HG03095 (cell line): ENCODE results near the gene MYLK3.

Source experiments
- ATAC-seq: cut with Tn5 transposase; IDR thresholded peaks from one replicate; pipeline ENCODE4 v1.9.1; 2021; ENCODE audit warnings: moderate library complexity; ENCODE audit not compliant: unreplicated experiment

The MYLK3 gene

DNA sequence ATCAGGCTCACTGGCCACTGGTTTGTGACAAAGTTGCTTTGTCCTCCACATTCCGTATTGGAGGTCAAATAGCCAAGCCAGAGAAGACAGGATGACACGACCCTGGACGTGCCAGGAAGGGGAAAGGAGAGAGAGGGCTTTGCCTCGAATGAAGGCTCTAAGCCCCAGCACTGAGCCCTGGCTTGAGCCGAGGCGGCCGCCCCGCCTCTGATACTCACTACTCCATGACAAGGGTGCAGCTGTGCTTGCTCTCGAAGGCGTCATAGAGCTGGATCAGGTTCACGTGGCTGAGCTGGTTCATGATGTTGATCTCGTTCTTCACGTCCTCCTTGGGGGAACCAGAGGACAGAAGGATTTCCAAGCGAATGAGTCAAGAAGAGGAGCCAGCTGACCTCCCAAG is 19.3 kb downstream of the MYLK3 start:
- ATAC-seq = no peak

DNA sequence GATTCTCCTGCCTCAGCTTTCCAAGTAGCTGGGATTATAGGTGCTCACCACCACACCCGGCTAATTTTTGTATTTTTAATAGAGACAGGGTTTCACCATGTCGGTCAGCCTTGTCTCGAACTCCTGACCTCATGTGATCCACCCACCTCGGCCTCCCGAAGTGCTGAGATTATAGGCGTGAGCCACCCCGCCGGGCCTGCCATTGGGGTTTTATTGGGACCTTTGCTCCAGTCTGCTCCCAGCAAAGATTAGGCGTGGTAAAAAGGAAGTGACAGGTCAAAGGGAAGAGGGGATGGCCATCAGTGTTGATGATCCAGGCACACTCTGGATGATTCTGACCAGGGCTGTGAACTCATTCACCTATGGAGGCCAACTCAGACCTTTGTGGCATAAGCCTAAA is 20.5 kb downstream of the MYLK3 start:
- no peak for ATAC-seq

DNA sequence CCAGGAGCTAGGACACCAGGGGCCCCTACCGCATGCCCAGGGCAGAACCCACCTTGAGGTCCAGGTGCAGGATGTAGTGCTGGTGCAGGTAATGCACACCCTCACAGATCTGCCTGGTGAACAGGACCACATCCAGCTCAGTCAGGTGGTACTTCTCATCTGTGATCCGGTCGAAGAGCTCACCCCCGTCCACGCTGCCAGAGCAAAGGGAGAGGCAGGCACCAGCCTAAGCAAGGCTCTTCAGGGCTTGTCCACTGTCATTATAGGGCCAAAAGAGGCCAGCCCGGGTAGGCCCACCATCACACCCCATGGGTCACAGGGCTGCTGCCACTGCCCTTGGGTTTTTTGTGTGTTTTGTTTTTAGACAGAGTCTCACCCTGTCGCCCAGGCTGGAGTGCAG is 21.0 kb downstream of the MYLK3 start:
- ATAC-seq = no peak

DNA sequence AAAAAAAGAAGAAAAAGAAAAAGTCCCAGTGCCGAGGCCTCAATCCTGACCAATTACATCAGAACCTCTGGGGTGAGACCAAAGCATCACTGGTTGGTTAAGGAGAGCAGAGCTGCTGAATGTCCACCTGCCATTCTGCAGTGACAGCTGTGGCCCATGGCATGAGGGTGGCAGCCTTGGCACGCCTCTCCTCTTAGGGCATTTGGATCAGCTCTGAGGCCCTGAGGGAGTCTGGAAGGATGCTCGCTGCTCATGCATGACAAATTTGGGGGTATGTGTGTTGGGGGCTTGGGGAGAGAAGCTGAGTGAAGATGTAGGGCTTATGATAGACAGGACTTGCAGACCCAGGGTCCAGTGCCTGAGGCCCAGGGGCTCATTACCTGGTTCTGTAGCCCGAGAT is 26.3 kb downstream of the MYLK3 start:
- ATAC-seq = no peak

DNA sequence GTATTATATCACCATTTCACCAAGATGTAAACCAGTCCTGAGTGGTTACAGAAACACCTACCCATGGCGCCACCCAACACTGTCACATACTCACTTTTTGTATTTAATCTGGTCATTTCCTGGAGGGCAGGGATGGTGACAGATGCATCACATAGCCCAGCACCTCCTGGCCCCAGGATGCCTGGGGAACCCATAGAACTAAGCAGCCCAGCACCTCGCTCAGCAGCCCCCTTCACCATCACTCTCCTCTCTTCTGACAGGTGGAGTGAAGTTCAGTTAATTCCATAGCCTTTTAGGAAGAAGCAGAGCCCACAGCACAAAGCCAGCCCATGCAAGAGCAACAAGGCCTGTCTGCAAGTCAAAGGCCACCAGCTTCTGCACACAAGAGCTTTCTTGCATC is 27.5 kb downstream of the MYLK3 start:
- ATAC-seq = no peak

DNA sequence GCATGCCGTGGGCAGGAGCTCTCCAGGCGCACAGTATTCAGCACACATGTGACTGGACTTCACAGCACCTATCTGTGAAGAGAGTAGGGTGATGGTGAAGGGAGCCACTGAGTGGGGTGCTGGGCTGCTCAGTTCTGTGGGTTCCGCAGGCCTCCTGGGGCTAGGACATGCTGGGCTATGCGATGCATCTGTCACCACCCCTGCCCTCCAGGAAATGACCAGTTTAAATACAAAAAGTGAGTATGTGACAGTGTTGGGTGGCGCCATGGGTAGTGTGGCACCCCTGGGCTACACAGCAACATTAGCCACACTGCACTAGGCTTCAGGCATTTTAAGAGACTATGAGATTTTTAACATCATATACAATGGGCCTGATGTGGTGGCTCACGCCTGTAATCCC is 28.6 kb downstream of the MYLK3 start:
- ATAC-seq = no peak

DNA sequence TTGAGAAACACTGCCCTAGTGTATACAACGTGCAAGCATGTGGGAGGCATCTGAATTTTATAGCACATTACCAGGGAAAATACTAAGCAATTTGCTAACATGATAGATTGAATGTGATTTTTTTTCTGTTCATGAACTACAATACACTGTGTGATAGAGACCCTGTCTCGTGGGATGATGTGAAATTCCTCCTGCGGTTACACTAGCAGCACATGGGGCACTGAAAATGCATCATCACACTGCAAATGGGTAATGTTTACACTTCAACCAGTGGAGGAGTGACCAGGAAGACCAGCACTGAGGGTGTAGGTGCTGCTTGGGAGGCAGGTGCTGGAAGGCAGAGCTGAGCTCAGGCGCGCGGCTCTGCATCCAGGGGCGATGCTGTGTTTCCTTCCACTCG is 29.9 kb downstream of the MYLK3 start:
- ATAC-seq = no peak

DNA sequence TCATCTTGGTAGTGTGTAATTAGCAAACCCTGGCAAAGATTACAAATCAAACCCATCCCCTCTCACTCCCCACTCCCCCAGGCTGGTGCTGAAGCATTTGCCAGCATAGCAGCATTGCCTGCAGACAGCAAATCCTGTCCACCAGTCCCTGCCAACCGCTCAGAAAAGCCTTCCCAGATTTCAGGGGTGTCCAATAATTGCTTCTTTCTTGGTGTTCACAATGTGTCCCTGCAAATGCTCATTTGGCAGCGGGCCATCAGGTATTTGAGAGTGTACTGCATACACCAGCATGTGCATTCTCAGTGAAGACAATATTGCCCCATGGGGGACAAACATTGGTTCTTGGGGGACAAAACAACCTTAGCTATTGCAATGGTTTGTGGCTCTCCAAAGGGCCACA is 30.5 kb downstream of the MYLK3 start:
- no peak for ATAC-seq

DNA sequence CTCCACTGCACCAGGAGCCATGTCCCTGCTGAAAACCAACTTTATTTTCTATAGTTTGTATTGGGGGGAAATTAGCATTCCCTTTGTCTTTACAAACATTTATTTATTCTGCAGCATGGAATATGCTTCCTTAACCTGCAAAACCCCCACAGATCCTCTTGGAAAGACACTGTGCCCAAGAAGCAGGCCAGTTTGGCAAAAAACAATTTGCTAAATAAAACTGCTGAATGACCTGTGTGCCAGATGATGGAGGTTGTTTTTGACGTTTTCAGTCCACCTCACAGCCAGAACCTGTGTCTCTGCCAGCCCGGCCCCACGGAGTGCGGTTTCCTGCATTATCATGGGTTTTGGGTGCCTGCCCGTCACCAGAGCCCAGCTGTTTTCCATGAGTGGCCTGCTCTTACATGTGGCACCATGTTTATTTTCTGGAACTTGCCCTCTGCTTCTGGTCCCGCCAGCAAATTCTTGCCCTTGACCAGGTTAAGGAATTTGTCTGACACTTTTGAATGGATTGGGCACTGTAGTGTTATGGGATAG is 32.3 kb downstream of the MYLK3 start:
- ATAC-seq = no peak

DNA sequence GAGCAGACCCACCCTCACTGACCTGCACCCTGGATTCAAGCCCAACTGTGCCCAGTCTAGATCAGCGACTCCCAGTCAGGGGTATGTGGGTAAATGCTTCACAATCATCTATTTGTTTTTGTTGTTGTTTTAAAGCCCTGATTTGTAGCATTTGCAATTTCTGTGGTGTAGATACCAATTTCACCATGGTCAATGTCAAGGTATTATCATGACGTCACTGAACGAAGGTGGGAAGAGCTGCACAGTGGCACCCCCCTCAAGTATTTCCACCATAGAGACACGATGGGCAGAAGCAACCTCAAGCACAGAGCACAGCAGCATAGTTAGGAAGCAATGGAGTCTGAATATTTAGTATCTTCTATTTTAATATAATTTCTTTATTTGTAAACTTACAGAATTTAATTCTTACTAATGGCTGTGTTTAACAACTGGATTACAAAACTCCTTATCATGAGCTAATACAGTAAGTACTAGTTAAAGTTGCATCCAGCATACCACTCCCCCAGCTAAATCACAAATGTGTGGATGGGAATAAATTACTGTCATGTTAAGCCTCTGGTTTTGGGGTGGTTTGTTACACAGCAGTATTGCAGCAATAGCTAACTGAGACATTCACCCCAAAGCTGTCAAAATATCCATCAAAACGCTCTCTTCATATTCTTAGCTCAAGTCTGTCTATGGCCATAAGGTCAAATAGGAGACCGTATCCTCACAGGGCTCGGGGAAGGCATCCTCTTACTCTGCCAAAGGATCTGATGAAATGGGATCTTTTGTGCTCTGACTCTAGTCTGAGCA is 33.1 kb downstream of the MYLK3 start:
- no peak for ATAC-seq

DNA sequence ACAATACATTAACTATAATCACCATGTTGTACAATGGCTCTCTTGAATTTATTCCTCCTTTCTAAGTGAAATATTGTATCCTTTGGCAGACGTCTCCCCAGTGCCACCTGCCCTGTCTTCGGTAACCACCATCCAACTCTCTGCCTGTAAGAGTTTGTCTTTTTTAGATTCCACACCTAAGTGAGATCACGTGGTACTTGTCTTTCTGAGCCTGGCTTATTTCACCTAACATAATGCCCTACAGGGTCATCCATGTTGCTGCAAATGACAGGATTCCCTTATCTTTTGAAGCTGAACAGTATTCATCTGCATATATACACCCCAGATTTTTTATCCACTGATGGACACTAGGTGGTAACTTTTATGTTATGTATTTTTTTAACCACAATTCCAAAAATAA is 34.5 kb downstream of the MYLK3 start:
- no peak for ATAC-seq

DNA sequence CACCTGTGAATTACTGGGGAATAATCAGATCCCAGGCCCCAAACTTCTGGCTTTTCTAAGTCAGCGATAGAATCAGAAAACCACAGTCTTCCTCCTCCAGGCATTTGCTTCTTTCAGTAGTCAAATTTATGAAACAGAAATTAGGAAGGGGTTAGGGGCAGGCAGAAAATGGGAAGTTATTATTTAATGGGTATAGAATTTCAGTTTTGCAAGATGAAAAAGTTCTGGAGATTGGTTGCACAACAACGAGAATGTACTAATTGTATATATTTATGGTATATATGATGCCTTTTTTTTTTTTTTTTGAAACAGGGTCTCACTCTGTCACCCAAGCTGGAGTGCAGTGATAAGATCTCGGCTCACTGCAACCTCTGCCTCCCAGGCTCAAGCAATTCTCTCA is 35.2 kb downstream of the MYLK3 start:
- no peak for ATAC-seq

DNA sequence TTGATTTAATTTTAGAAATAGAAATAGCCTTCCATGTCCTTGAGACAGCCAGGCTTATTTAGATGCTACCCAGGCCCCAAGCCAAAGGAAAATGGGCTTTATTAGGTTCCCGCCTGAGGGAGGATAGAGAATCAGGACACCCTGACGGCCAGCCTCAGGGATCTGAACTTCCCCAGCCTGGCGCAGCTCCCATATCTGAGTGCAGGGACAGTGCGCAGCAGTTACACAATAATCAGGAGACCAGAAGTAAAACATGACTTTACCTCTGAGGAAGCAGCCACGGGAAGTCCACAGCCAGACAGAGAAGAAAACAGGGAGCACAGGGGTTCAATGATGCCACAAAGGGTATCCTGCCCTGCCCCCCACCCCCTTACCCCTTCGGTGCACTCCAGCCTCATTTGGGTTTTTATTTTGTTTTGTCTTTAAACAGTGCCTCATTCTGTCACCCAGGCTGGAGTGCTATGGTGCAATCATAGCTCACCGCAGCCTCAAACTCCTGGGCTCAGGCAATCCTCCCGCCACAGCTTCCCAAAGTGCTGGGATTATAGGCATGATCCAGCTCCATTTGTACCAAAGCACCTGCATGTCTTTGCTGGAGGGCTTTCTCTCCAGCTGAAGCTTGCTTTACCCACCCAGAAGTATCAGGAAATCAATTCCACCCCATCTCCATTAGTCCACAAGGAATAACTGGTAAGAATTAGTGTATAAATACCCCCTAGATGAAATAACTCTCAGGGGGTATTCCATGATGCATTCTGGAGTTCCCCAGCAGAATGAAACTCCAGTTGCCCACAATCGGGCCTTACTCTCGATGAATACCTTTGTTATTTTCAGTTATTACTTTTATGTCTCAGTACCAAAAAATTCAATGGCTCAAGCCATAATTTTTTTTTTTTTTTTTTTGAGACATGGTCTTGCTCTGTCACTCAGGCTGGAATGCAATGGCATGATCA is 36.8 kb downstream of the MYLK3 start:
- ATAC-seq = no peak

DNA sequence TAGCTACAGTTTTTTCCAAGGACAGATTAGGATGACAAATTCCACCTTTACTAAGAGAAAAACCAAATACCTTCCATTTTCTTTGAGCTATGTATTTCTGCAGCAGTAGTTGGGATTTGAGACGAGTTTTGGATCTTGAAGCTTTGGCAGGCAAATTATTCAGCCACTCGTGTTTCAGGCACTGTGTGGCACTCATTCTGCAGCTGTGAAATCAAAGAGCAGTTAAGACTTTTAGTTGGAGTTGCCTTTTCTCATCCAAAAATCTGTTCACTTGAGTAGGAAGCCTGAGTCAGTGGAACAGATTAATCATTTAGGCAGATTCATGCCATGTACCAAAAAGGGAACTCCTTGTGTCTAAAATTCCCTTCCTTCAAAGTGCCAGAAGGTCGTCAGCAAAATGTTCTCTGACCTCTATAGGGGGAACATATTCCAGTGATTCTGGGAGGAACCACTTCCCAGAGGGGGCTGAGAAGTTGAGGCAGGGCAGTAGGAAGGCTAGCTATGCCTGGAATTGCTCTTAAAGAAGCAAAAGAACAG is 38.6 kb downstream of the MYLK3 start:
- ATAC-seq = no peak

DNA sequence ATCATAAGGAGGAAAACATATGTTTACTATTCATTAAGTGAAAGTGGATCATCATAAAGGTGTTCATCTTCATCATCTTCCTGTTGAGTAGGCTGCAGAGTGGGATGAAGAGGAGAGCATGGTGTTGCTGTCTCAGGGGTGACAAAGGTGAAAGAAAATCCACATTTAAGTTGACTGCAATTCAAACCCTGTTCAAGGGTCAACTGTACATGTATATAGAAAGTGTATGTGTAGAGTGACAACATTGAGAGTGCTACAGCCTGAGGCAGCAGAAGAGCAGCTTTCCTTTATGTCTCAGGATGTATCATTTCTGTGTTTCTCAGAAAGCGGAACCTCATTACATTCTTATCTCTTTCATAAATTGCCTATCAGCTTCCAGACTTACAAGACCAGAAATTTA is 41.5 kb downstream of the MYLK3 start:
- no peak for ATAC-seq

DNA sequence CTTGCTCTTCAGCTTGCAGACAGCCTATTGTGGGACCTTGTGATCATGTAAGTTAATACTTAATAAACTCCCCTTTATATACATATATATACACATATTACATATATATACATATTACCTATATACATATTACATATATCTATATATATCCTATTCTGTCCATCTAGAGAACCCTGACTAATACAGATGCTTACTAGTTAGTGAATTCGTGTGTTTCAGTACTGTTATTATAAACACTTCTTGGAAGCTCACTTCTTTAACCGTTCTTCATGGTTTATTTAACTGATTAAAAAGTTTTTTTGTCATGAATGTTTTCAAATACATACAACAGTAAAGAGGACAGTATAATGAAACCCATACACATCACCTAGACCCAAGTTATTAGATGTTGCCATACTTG is 46.1 kb downstream of the MYLK3 start:
- ATAC-seq = no peak

DNA sequence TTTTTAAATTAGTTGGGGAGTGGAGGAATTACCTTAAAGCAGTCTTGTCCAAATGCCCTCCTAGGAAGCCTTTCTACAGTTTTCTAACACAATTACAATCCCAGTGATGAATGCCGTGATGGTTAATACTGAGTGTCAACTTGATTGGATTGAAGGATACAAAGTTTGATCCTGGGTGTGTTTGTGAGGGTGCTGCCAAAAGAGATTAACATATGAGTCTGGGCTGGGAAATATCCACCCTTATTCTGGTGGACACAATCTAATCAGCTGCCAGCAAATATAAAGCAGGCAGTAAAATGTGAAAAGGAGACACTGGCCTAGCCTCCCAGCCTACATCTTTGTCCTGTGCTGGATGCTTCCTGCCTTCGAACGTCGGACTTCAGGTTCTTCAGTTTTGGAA is 46.5 kb downstream of the MYLK3 start:
- no peak for ATAC-seq

DNA sequence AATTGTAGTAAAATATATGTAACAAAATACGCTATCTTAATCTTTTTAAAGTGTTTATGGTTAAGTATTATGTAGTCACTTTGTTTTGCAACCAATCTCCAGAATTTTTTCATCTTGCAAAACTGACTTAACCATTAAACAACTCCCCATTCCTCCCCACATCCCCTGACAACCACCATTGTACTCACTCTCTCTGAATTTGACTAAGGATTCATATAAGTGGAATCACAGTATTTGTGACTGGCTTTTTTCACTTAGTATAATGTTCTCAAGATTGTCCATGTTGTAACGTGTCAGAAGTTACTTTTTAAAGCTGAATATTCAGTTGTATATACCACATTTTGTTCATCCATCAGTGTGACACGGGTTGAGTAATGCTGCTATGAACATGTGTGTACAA is 48.1 kb downstream of the MYLK3 start:
- ATAC-seq = no peak

DNA sequence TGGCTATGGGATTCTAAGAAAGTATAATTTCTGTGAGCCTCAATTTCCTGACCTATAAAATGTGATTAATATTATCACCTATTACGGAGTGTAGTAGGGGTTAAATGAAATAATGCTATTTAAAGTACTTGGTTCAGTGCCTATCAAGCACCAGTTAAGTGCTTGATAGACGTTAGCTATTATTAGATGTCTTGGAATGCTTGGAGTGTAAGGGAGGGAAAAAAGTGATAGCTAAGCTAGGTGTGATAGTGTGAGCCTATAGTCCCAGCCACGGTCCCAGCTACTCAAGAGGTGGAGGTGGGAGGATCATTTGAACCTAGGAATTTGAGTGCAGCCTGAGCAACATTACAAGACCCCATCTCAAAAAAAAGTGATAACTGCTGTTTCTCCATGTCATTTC is 51.2 kb downstream of the MYLK3 start:
- ATAC-seq = no peak

DNA sequence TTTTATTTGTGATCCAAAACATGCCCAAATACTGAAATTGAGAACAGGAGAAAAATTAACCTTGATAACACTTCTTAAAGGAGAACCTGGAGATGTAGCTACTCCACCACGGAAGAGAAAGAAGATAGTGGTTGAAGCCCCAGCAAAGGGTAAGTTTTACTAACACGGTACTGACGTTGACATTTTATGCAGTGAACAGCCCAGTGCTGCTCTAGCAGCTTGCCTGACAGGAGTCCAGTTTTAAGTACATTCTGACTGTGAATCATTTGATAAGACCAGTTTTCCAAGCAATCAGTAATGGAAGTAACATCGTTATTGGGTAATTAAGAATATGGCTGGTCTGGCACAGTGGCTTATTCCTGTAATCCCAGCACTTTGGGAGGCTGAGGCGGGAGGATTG is 52.2 kb downstream of the MYLK3 start:
- no peak for ATAC-seq

DNA sequence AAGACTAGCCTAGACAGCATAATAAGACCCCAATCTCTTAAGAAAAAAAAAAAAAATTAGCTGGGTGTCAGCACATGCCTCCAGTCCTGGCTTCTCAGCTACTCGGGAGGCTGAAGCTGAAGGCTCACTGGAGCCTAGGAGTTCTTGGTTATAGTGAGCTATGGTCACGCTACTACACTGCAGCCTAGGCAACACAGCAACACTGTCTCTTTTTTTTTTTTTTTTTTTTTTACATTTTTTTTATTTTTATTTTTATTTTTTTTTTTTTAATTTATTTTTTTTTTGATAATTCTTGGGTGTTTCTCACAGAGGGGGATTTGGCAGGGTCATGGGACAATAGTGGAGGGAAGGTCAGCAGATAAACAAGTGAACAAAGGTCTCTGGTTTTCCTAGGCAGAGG is 54.5 kb downstream of the MYLK3 start:
- no peak for ATAC-seq

DNA sequence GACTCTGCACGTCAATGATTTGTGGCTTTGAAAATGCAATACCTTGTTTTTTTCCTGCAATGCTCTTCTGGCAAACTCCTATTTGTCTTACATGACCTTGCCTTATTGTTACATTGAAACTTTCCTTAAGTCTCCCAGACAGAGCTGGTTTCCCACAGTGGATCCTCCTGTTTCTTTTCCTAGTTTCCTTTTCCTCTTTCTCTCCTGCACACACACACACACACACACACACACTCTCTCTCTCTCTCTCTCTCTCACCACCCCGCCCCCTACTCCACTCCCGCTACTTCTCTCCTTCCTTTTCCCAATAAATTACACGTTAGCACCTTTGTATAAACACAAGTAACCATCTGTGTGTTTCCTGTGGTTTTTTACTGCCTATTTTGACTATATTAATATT is 56.4 kb downstream of the MYLK3 start:
- no peak for ATAC-seq
